Thoracic aorta (tissue), 2 donors: ENCODE data around the gene CEP83. TPM values are rescaled to one million over a fixed set of nuclear protein-coding genes. Genes with fewer than 3 reads are reported as not detected.
"Not testable (repeated sequence)": the region's sequence is repeated elsewhere in the genome, so short reads cannot be mapped to it uniquely, and the experiment has no call there.

Experiments used
- ATAC-seq: fragments of 150-250 bp; one replicate; pipeline ENCODE4 v1.8.0; 2017; ENCODE audit warnings: low read depth; ENCODE audit not compliant: insufficient number of reproducible peaks, low FRiP score
- DNase-seq: peaks from one replicate; pipeline ENCODE4 v3.0.0-alpha.2; 2020; ENCODE audit warnings: low spot score
- H3K27ac ChIP-seq, 2 donors: fragments of 200-600 bp; sonication (generic); 1 replicate in 1 of 2; 2 replicates in 1 of 2; pipeline ENCODE4 v1.5.1; 2016; ENCODE audit warnings: mild to moderate bottlenecking in 2 of 2, moderate library complexity in 2 of 2
- H3K27me3 ChIP-seq: fragments of 200-600 bp; sonication (generic); replicated peaks from 2 replicates; pipeline ENCODE4 v1.6.0; 2016; ENCODE audit warnings: mild to moderate bottlenecking; ENCODE audit not compliant: insufficient read depth
- H3K36me3 ChIP-seq: fragments of 200-600 bp; sonication (generic); one replicate; pipeline ENCODE4 v1.5.1; 2016
- H3K4me1 ChIP-seq, 2 donors: fragments of 200-600 bp; sonication (generic); 1 replicate in 1 of 2; 2 replicates in 1 of 2; pipeline versions ENCODE4 v1.5.1 to v1.6.0; 2016; ENCODE audit warnings: low read depth in 2 of 2, mild to moderate bottlenecking in 1 of 2; ENCODE audit not compliant: control insufficient read depth in 1 of 2
- H3K4me3 ChIP-seq: fragments of 200-600 bp; sonication (generic); 2 replicates; pipeline ENCODE4 v1.5.1; 2016; ENCODE audit warnings: mild to moderate bottlenecking
- H3K9me3 ChIP-seq: fragments of 200-600 bp; sonication (generic); 2 replicates; pipeline ENCODE4 v1.5.1; 2016
- CTCF ChIP-seq: fragments of 200-600 bp; sonication (generic); IDR thresholded peaks from one replicate; pipeline ENCODE4 v1.5.1; 2019; ENCODE audit warnings: antibody characterized with exemption
- total RNA-seq, 2 donors: library from RNA; depleted of rRNA; stranded (reverse); fragments of >200 nt; gene quantifications; one replicate each; pipeline versions ENCODE4 v1.1.0 to v1.2.3, GENCODE V29; 2016

The CEP83 gene
- total RNA-seq, 2 donors from 2014 or later, result 17.2 to 35.6 TPM

- no peak for DNase-seq
- H3K27ac ChIP-seq, result peak overlapping the region; percentile 7 to 48
- peak overlapping the region; percentile 28 for H3K4me3 ChIP-seq
- no peak for TF ChIP-seq CTCF
- H3K9me3 ChIP-seq, result peaks cover 16% of the 10 kb centered on the region
- H3K36me3 ChIP-seq, result no peaks in the 10 kb centered on the region
- no peak for ATAC-seq
- peaks cover 4 to 25% of the 10 kb centered on the region in 2 donors for H3K4me1 ChIP-seq
- H3K27me3 ChIP-seq, result no peaks in the 10 kb centered on the region
Measured at GRCh38 chr12:94427501-94428381, 31.9 kb downstream of the CEP83 start.

GRCh38 chr12:94426049-94426448 is 33.6 kb downstream of the CEP83 start:
- H3K9me3 ChIP-seq, result peaks cover 32% of the 10 kb centered on the region
- peaks cover 4 to 25% of the 10 kb centered on the region in 2 donors for H3K4me1 ChIP-seq
- H3K27me3 ChIP-seq, result no peaks in the 10 kb centered on the region
- ATAC-seq (no peak), DNase-seq (no peak)
- no peaks in the 10 kb centered on the region for H3K36me3 ChIP-seq
- H3K4me3 ChIP-seq, result no peak overlapping the region
- no peak for TF ChIP-seq CTCF
- no peak overlapping the region for H3K27ac ChIP-seq

GRCh38 chr12:94424830-94425229 is 34.8 kb downstream of the CEP83 start:
- H3K36me3 ChIP-seq, H3K4me3 ChIP-seq, ATAC-seq, H3K27me3 ChIP-seq, H3K27ac ChIP-seq, DNase-seq: not testable (repeated sequence)
- Histone ChIP-seq H3K9me3 (peaks cover 24% of the 10 kb centered on the region), H3K4me1 (peaks cover 4 to 25% of the 10 kb centered on the region in 2 donors)

- ATAC-seq (no peak), DNase-seq (no peak)
- Histone ChIP-seq H3K4me3 (no peak overlapping the region), H3K4me1 (peaks cover 3 to 8% of the 10 kb centered on the region in 2 donors), H3K27me3 (no peaks in the 10 kb centered on the region), H3K9me3 (peaks cover 26% of the 10 kb centered on the region), H3K36me3 (no peaks in the 10 kb centered on the region), H3K27ac (no peak overlapping the region)
- TF ChIP-seq CTCF, result no peak
Measured at GRCh38 chr12:94421868-94422740, 37.6 kb downstream of the CEP83 start.

- Histone ChIP-seq H3K4me1 (no peaks in the 10 kb centered on the region), H3K4me3 (no peak overlapping the region), H3K27ac (no peak overlapping the region), H3K9me3 (peaks cover 26% of the 10 kb centered on the region), H3K27me3 (no peaks in the 10 kb centered on the region), H3K36me3 (no peaks in the 10 kb centered on the region)
- no peak for TF ChIP-seq CTCF
- no peak for DNase-seq
- ATAC-seq, result no peak
Measured at GRCh38 chr12:94418517-94418916, 41.1 kb downstream of the CEP83 start.
